Suprapubic skin (tissue), 3 donors: ENCODE results near the gene PRKCG.

Experiments used
- EP300 ChIP-seq: sonication (generic); formaldehyde crosslinking; IDR thresholded peaks from one replicate; pipeline ENCODE4 v1.6.1; 2017; ENCODE audit warnings: antibody characterized with exemption
- TF ChIP-seq, protein P1 (sequence below), 2 donors: fragments of 200-600 bp in 1 of 2; fragments of 450-650 bp in 1 of 2; sonication (generic) in 1 of 2; IDR thresholded peaks; one replicate each; pipeline ENCODE4 v1.5.1; 2016 to 2019; ENCODE audit warnings: antibody characterized with exemption in 2 of 2, mild to moderate bottlenecking in 1 of 2, moderate library complexity in 1 of 2

DNA sequence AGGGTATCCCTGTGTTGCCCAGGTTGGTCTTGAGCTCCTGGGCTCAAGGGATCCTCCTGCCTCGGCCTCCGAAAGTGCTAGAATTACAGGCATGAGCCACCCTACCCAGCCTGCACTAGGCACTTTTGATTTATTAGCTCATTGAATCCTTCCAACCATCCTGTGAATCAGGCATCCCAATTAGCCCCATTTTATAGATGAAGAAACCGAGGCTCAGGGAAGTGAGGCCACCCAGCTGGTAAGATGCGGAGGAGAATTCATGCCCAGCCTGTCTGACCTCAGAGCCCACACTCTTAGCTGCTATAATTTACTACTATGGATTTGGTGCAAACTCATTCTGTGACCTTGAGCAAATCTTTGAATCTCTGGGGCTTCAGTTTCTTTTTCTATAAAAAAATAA, 62.9 kb downstream of the PRKCG start:
- TF ChIP-seq, protein P1, sequence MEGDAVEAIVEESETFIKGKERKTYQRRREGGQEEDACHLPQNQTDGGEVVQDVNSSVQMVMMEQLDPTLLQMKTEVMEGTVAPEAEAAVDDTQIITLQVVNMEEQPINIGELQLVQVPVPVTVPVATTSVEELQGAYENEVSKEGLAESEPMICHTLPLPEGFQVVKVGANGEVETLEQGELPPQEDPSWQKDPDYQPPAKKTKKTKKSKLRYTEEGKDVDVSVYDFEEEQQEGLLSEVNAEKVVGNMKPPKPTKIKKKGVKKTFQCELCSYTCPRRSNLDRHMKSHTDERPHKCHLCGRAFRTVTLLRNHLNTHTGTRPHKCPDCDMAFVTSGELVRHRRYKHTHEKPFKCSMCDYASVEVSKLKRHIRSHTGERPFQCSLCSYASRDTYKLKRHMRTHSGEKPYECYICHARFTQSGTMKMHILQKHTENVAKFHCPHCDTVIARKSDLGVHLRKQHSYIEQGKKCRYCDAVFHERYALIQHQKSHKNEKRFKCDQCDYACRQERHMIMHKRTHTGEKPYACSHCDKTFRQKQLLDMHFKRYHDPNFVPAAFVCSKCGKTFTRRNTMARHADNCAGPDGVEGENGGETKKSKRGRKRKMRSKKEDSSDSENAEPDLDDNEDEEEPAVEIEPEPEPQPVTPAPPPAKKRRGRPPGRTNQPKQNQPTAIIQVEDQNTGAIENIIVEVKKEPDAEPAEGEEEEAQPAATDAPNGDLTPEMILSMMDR (IDR thresholded peaks at IDR 0.05): no peak
- TF ChIP-seq EP300: no peak
